HepG2 (cell line): ENCODE measurements around the gene CACNG7. TPM values are rescaled to one million over a fixed set of nuclear protein-coding genes. Genes with fewer than 3 reads are reported as not detected.

ENCODE experiments used
- ATAC-seq: fragments of 200-7000 bp; cut with Tn5 transposase; 3 replicates; pipeline ENCODE4 v1.9.1; 2020; ENCODE audit warnings: mild to moderate bottlenecking, moderate library complexity
- BruUV-seq: library from RNA; stranded (reverse); fragments of 400-500 nt; replicated peaks from 2 replicates; lab custom pipeline; 2021; lab: Mats Ljungman, UMichigan
- CTCF ChIA-PET: fragments of 300-600 bp; formaldehyde crosslinking; extraction: SDS; loops from one replicate; lab custom pipeline; 2021; ENCODE audit warnings: low total read pairs, inconsistent platforms, low intra/inter-chr PET ratio; lab: Yijun Ruan, JAX
- POLR2A ChIA-PET: fragments of 350-600 bp; sonication (Branson Sonifier 250); formaldehyde crosslinking; loops from one replicate; lab custom pipeline; 2020; ENCODE audit warnings: antibody characterized with exemption, inconsistent platforms; lab: Yijun Ruan, JAX
- DNase-seq: peaks from one replicate; pipeline ENCODE4 v3.0.0-alpha.2; 2015; ENCODE audit warnings: low spot score
- FAIRE-seq: peaks from 3 replicates; lab custom pipeline; 2011; peaks lifted over from hg19 to GRCh38; lab: Jason Lieb, UNC
- H2AFZ ChIP-seq: one replicate; pipeline ENCODE4 v1.6.1; 2011; ENCODE audit warnings: low read length, inconsistent platforms
- H3K27ac ChIP-seq: fragments of 300-600 bp; 3 replicates; pipeline ENCODE4 v1.8.0; 2011; ENCODE audit warnings: mixed run types, mild to moderate bottlenecking, mixed read lengths, low read length, inconsistent platforms; ENCODE audit not compliant: insufficient read depth; ENCODE audit errors: extremely low read length
- H3K27me3 ChIP-seq, 2 experiments: fragments of 200-600 bp in 1 of 2; 2 replicates in 1 of 2; 3 replicates in 1 of 2; pipeline versions ENCODE4 v1.6.0 to v1.8.0; 2011; ENCODE audit warnings: low read length in 2 of 2, mild to moderate bottlenecking in 2 of 2, moderate library complexity in 2 of 2, inconsistent platforms in 1 of 2; ENCODE audit not compliant: insufficient read depth in 2 of 2, control insufficient read depth in 1 of 2
- H3K36me3 ChIP-seq, 2 experiments: fragments of 200-600 bp in 1 of 2; replicated peaks in 1 of 2; 2 replicates in 1 of 2; 3 replicates in 1 of 2; pipeline versions ENCODE4 v1.5.1 to v1.8.0; 2011; ENCODE audit warnings: low read length in 2 of 2, inconsistent platforms in 1 of 2; ENCODE audit not compliant: insufficient read depth in 2 of 2, control insufficient read depth in 1 of 2
- H3K4me1 ChIP-seq: 2 replicates; pipeline ENCODE4 v1.5.1; 2012; ENCODE audit warnings: low read length, inconsistent platforms; ENCODE audit not compliant: insufficient read depth
- H3K4me2 ChIP-seq: 2 replicates; pipeline ENCODE4 v1.6.0; 2011; ENCODE audit warnings: low read depth, low read length, inconsistent platforms
- H3K4me3 ChIP-seq, 3 experiments: fragments of 200-600 bp in 1 of 3; sonication (generic), shearing (Covaris generic) in 1 of 3; replicated peaks in 1 of 3; 2 replicates each; pipeline ENCODE4 v1.5.1; 2011 to 2016; ENCODE audit warnings: low read length in 3 of 3, inconsistent platforms in 2 of 3, low read depth in 2 of 3, mild to moderate bottlenecking in 2 of 3, control low read depth in 1 of 3, mixed read lengths in 1 of 3; ENCODE audit not compliant: insufficient read depth in 1 of 3
- H3K79me2 ChIP-seq: one replicate; pipeline ENCODE4 v1.6.1; 2011; ENCODE audit warnings: low read length, inconsistent platforms; ENCODE audit not compliant: insufficient read depth
- H3K9ac ChIP-seq: 2 replicates; pipeline ENCODE4 v1.6.0; 2011; ENCODE audit warnings: mild to moderate bottlenecking, low read depth, low read length, inconsistent platforms; ENCODE audit not compliant: insufficient read depth
- H3K9me3 ChIP-seq: 2 replicates; pipeline ENCODE4 v1.5.1; 2012; ENCODE audit warnings: mild to moderate bottlenecking, low read length
- H4K20me1 ChIP-seq: 2 replicates; pipeline ENCODE4 v1.6.0; 2011; ENCODE audit warnings: inconsistent platforms, mild to moderate bottlenecking, low read length, moderate library complexity; ENCODE audit not compliant: insufficient read depth
- AFF4 ChIP-seq: sonication (generic); formaldehyde crosslinking; IDR thresholded peaks from 2 replicates; pipeline ENCODE4 v1.4.0; 2020; ENCODE audit warnings: missing genetic modification reagents
- KLF6 ChIP-seq: IDR thresholded peaks from 2 replicates; pipeline ENCODE4 v1.8.0; 2016; ENCODE audit warnings: missing biosample characterization, missing genetic modification reagents
- MEIS1 ChIP-seq: sonication (generic); formaldehyde crosslinking; IDR thresholded peaks from 2 replicates; pipeline ENCODE4 v1.9.0; 2021; ENCODE audit warnings: mild to moderate bottlenecking, missing genetic modification reagents, moderate library complexity, borderline replicate concordance
- NCOA2 ChIP-seq: sonication (generic); formaldehyde crosslinking; IDR thresholded peaks from 2 replicates; pipeline ENCODE4 v1.8.0; 2022; ENCODE audit warnings: inconsistent platforms
- NONO ChIP-seq, 2 experiments: fragments of 450-650 bp in 1 of 2; sonication (generic) in 1 of 2; formaldehyde crosslinking in 1 of 2; IDR thresholded peaks in 1 of 2; conservative IDR thresholded peaks in 1 of 2; 2 replicates each; pipeline versions ENCODE4 v1.6.1 to v1.8.0; 2017 to 2022; ENCODE audit warnings: mild to moderate bottlenecking in 1 of 2, missing genetic modification reagents in 1 of 2, moderate library complexity in 1 of 2
- PRPF4 ChIP-seq: fragments of 200-400 bp; formaldehyde crosslinking; IDR thresholded peaks from 2 replicates; pipeline ENCODE4 v1.6.1; 2016; ENCODE audit warnings: low read length, low read depth; ENCODE audit not compliant: poor library complexity, severe bottlenecking
- SMARCC2 ChIP-seq: fragments of 450-650 bp; IDR thresholded peaks from 2 replicates; pipeline ENCODE4 v1.6.1; 2017; ENCODE audit warnings: antibody characterized with exemption, mild to moderate bottlenecking
- SNAPC5 ChIP-seq: sonication (generic); formaldehyde crosslinking; IDR thresholded peaks from 2 replicates; pipeline ENCODE4 v1.8.1; 2023; ENCODE audit warnings: mild to moderate bottlenecking, missing genetic modification reagents, borderline replicate concordance
- TBP ChIP-seq: sonication (generic); formaldehyde crosslinking; IDR thresholded peaks from 2 replicates; pipeline ENCODE4 v1.5.0; 2020; ENCODE audit warnings: missing genetic modification reagents
- TIGD3 ChIP-seq: sonication (generic); formaldehyde crosslinking; IDR thresholded peaks from 2 replicates; pipeline ENCODE4 v1.5.1; 2020; ENCODE audit warnings: mild to moderate bottlenecking, missing genetic modification reagents, borderline replicate concordance
- ZBTB20 ChIP-seq: sonication (generic); formaldehyde crosslinking; IDR thresholded peaks from 2 replicates; pipeline ENCODE4 v1.8.1; 2023; ENCODE audit warnings: missing genetic modification reagents, low read depth, mild to moderate bottlenecking, borderline replicate concordance
- ZNF546 ChIP-seq: sonication (generic); formaldehyde crosslinking; conservative IDR thresholded peaks from 2 replicates; pipeline ENCODE4 v1.8.1; 2023; ENCODE audit warnings: mild to moderate bottlenecking, missing genetic modification reagents
- ZNF784 ChIP-seq: sonication (generic); formaldehyde crosslinking; IDR thresholded peaks from 2 replicates; pipeline ENCODE4 v1.5.1; 2020; ENCODE audit warnings: missing genetic modification reagents, mild to moderate bottlenecking, borderline replicate concordance
- ZSCAN21 ChIP-seq: sonication (generic); formaldehyde crosslinking; IDR thresholded peaks from 2 replicates; pipeline ENCODE4 v1.8.0; 2022; ENCODE audit warnings: mild to moderate bottlenecking, missing genetic modification reagents, moderate library complexity, borderline replicate concordance
- WGBS: methylation state at CpG from one replicate; pipeline ENCODE4 v1.1.6; 2017; ENCODE audit warnings: low lambda C conversion rate; 5-methylcytosine and 5-hydroxymethylcytosine counted together
- in situ Hi-C: cut with HindIII; loops from 2 replicates; pipeline ENCODE4 v1.10.0; 2017; ENCODE audit warnings: low pct_unique_long_range_greater_than_20kb; ENCODE audit not compliant: extremely low pct_ligation_motif_present
- intact Hi-C: fragments of 100-400 bp; cut with micrococcal nuclease; formaldehyde crosslinking; loops from one replicate; pipeline ENCODE4 v1.10.0; 2022; ENCODE audit not compliant: unreplicated experiment
- polyA plus RNA-seq, 8 experiments: library from polyadenylated mRNA; depleted of rRNA in 3 of 8; stranded (reverse) in 7 of 8; unstranded in 1 of 8; fragments of >200 nt; fragmentation: Illumina TruSeq in 4 of 8; extraction: Trizol in 4 of 8; gene quantifications; 2 replicates each; pipeline versions ENCODE4 v1.2.1 to v1.2.3, GENCODE V29; 2011 to 2016; ENCODE audit warnings: low read depth in 4 of 8, missing spikeins in 1 of 8, mixed read lengths in 1 of 8; ENCODE audit not compliant: insufficient read depth in 1 of 8
- total RNA-seq, 5 experiments: library from RNA; depleted of rRNA; stranded (reverse); fragments of >200 nt; fragmentation: Illumina TruSeq; extraction: Trizol; gene quantifications; 2 replicates each; pipeline ENCODE4 v1.2.3, GENCODE V29; 2016; ENCODE audit warnings: low read depth in 1 of 5
- TF ChIP-seq, protein P1 (sequence below): sonication (generic); formaldehyde crosslinking; IDR thresholded peaks from 2 replicates; pipeline ENCODE4 v1.5.1; 2020; ENCODE audit warnings: missing genetic modification reagents, mild to moderate bottlenecking, borderline replicate concordance

CACNG7 gene
- total and polyA plus RNA-seq, 2 of the 13 experiments (the other 11 are each of a cell fraction or from before 2014, with no cell fraction given): not detected

DNA sequence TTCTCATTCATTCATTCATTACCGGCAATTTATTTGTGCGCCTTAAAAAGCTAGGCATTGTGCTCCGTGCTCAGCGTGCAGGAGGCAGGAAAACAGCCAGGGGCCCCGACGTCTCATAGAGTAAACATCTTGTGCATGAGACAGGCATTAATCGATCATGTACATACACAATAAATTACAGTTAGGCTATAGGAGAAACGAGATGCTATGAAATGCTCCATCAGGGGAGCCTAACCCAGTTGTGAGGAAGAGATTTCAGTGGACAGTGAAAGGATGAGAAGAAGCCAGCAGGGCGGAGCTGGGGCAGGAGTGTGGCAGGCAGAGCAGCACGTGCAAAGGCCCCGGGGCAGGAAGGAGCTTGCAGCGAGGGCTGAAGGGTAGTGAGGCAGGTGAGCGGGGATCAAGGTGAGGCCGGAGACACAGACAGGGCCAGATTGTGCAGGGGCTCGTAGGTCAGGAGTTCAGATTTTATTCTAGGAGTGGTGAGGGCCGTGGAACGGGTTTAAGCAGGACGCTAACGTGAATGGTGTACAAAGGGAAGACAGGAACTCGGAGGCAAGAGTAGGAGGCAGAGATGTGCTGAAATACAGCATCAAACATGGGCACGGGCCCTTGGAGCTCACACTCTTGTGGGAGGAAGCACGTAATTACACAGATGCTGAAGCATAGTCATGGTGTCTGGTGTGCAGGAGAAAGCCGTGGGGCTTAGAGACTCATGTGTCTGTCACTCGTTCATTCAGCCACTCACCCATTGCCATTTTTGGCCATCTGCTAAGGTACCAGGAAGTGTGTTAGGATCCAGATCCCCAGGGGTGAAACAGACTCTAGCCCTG is 74.6 kb downstream of the CACNG7 start:
- H4K20me1 ChIP-seq: no peaks in the 10 kb centered on the region
- no peak overlapping the region for H3K4me3 ChIP-seq
- CTCF ChIA-PET: no interaction called here
- FAIRE-seq (no peak), DNase-seq (no peak), ATAC-seq (no peak)
- H3K36me3 ChIP-seq: no peaks in the 10 kb centered on the region
- H3K4me1 ChIP-seq: no peaks in the 10 kb centered on the region
- no peak overlapping the region for H3K4me2 ChIP-seq
- peaks cover 3 to 21% of the 10 kb centered on the region in 2 experiments; a peak in 2 of 5 replicates for H3K27me3 ChIP-seq
- POLR2A ChIA-PET: no interaction called here
- in situ Hi-C loops: no loop called here
- H2AFZ ChIP-seq: no peak overlapping the region
- no peaks in the 10 kb centered on the region for H3K9me3 ChIP-seq
- no peak overlapping the region for H3K27ac ChIP-seq
- H3K9ac ChIP-seq: no peak overlapping the region
- intact Hi-C loops: no loop called here
- 52% methylated on average over 24 of the region's 24 CpGs for WGBS
- no peaks in the 10 kb centered on the region for H3K79me2 ChIP-seq
- no TSS peak for BruUV-seq
- TF ChIP-seq, protein P1, sequence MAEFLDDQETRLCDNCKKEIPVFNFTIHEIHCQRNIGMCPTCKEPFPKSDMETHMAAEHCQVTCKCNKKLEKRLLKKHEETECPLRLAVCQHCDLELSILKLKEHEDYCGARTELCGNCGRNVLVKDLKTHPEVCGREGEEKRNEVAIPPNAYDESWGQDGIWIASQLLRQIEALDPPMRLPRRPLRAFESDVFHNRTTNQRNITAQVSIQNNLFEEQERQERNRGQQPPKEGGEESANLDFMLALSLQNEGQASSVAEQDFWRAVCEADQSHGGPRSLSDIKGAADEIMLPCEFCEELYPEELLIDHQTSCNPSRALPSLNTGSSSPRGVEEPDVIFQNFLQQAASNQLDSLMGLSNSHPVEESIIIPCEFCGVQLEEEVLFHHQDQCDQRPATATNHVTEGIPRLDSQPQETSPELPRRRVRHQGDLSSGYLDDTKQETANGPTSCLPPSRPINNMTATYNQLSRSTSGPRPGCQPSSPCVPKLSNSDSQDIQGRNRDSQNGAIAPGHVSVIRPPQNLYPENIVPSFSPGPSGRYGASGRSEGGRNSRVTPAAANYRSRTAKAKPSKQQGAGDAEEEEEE: no peak
- TF ChIP-seq ZNF784 (CRISPR knock-in tag) (no peak), SMARCC2 (no peak), ZNF546 (CRISPR knock-in tag) (no peak), NONO (IDR thresholded peaks at IDR 0.05) (no peak), NONO (CRISPR knock-in tag; conservative IDR thresholded peaks at IDR 0.05) (no peak), NCOA2 (CRISPR knock-in tag) (no peak), ZSCAN21 (CRISPR knock-in tag) (no peak), AFF4 (CRISPR knock-in tag) (no peak), SNAPC5 (CRISPR knock-in tag) (no peak), KLF6 (CRISPR knock-in tag) (no peak), MEIS1 (CRISPR knock-in tag) (no peak), TIGD3 (no peak), PRPF4 (no peak), ZBTB20 (no peak), TBP (no peak)
